Activated naive CD4-positive, alpha-beta T cell treated with anti-CD3 and anti-CD28 coated beads, Interleukin-2, amount 10 ng/mL, durations not matched to agents 7 days and 5 days (primary cell): ENCODE results near the gene ZNF765.
"Not testable (repeated sequence)": the region's sequence is repeated elsewhere in the genome, so short reads cannot be mapped to it uniquely, and the experiment has no call there.

Source experiments
- CTCF ChIA-PET: fragments of 350-600 bp; sonication (Branson Sonifier 250); formaldehyde crosslinking; loops from one replicate; lab custom pipeline; 2021; ENCODE audit warnings: antibody characterized with exemption; lab: Charles Lee
- DNase-seq: peaks from one replicate; pipeline ENCODE4 v3.0.0-alpha.2; 2020
- H3K27ac Mint-ChIP-seq: one replicate; pipeline ENCODE4 v1.8.0; 2021; ENCODE audit warnings: mild to moderate bottlenecking, moderate library complexity, mixed read lengths
- H3K27me3 Mint-ChIP-seq: one replicate; pipeline ENCODE4 v1.8.0; 2021; ENCODE audit warnings: mild to moderate bottlenecking, mixed read lengths
- H3K36me3 Mint-ChIP-seq: one replicate; pipeline ENCODE4 v1.8.0; 2021; ENCODE audit warnings: mixed read lengths
- H3K4me1 Mint-ChIP-seq: one replicate; pipeline ENCODE4 v1.8.0; 2021; ENCODE audit warnings: mixed read lengths
- H3K4me3 Mint-ChIP-seq: one replicate; pipeline ENCODE4 v1.8.0; 2021; ENCODE audit warnings: mild to moderate bottlenecking, moderate library complexity, mixed read lengths
- H3K9me3 Mint-ChIP-seq: one replicate; pipeline ENCODE4 v1.8.0; 2021; ENCODE audit warnings: mixed read lengths

ZNF765 gene

DNA sequence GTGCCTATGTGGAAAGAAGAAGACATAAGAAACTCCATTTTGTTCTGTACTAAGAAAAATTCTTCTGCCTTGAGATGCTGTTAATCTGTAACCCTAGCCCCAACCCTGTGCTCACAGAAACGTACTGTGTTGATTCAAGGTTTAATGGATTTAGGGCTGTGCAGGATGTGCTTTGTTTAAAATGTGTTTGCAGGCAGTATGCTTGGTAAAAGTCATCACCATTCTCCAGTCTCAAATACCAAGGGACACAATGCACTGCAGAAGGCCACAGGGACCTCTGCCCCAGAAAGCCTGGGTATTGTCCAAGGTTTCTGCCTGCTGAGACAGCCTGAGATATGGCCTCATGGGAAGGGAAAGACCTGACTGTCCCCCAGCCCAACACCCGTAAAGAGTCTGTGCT is 48.9 kb downstream of the ZNF765 start:
- H3K36me3 Mint-ChIP-seq: peaks cover 83% of the 10 kb centered on the region
- CTCF ChIA-PET, H3K4me3 Mint-ChIP-seq, H3K4me1 Mint-ChIP-seq, H3K27ac Mint-ChIP-seq, H3K27me3 Mint-ChIP-seq, DNase-seq: not testable (repeated sequence)
- peaks cover 53% of the 10 kb centered on the region for H3K9me3 Mint-ChIP-seq

DNA sequence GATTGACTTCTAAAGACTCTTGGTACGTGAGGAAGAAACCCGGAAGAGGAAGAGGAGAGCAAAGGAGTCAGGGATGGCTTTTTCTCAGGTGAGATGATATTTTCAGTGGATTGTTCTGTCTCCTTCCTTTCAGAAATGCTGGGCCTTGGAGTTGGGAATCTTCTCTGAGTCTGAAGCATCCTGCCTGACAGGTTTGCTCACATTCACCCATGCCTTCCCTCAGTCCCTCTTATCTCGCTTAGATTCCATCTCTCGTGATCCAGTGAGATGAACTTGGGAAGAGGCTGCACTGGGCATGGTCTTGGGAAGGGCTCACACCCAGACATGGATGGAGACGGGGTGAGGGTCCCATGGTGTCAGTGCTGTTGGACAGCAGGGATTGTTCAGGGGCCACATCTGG is 52.2 kb downstream of the ZNF765 start:
- H3K4me3 Mint-ChIP-seq, CTCF ChIA-PET, H3K27ac Mint-ChIP-seq, H3K4me1 Mint-ChIP-seq, H3K27me3 Mint-ChIP-seq, DNase-seq: not testable (repeated sequence)
- Mint-ChIP-seq H3K36me3 (peaks cover 83% of the 10 kb centered on the region), H3K9me3 (peaks cover 59% of the 10 kb centered on the region)

DNA sequence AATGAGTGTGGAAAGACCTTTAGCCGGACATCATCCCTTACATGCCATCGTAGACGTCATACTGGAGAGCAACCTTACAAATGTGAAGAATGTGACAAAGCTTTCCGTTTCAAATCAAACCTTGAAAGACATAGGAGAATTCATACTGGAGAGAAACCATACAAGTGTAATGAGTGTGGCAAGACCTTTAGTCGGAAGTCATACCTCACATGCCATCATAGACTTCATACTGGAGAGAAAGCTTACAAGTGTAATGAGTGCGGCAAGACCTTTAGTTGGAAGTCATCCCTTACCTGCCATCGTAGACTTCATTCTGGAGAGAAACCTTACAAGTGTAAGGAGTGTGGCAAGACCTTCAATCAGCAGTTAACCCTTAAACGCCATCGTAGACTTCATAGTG is 60.9 kb downstream of the ZNF765 start:
- Mint-ChIP-seq H3K4me3 (no peak overlapping the region), H3K36me3 (peaks cover 68% of the 10 kb centered on the region), H3K4me1 (no peaks in the 10 kb centered on the region), H3K27ac (no peak overlapping the region), H3K9me3 (peaks cover 82% of the 10 kb centered on the region), H3K27me3 (no peaks in the 10 kb centered on the region)
- CTCF ChIA-PET: no interaction called here
- DNase-seq: no peak

DNA sequence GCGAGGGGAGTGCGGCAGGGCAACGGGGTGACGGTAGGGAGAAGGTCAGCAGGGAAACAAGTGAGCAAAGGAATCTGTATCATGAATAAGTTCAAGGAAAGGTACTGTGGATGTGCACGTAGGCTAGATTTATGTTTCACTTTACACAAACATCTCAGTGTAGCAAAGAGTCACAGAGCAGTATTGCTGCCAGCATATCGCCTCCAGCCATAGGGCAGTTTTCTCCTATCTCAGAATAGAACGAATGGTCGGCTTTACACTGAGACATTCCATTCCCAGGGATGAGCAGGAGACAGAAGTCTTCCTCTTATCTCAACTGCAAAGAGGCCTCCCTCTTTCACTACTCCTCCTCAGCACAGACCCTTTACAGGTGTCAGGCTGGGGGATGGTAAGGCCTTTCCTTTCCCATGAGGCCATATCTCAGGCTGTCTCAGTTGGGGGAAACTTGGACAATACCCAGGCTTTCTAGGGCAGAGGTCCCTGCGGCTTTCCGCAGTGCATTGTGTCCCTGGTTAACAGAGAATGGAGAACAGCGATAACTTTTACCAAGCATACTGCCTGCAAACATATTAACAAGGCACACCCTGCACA is 65.3 kb downstream of the ZNF765 start:
- CTCF ChIA-PET, H3K4me3 Mint-ChIP-seq, H3K27ac Mint-ChIP-seq, DNase-seq, H3K4me1 Mint-ChIP-seq: not testable (repeated sequence)
- H3K36me3 Mint-ChIP-seq: peaks cover 38% of the 10 kb centered on the region
- H3K27me3 Mint-ChIP-seq: peaks cover 13% of the 10 kb centered on the region
- H3K9me3 Mint-ChIP-seq: peaks cover 71% of the 10 kb centered on the region

DNA sequence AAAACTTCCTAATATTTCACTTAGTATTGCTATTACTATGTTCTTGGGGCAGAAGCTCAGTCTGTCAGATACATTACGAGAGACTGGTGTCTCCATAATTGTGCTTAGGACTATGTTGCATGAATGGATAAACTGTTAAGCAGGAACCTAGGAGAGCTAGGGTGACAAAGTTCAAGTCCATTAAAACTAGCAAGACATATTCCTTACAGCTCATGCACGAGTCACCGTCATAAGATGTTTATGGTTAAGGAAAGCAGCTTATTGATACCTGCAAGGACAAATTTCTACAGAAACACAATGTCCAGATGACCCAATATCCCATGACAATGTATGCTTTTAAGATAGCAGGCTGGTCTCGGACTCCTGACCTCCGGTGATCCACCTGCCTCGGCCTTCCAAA is 66.9 kb downstream of the ZNF765 start:
- CTCF ChIA-PET: no interaction called here
- H3K4me3 Mint-ChIP-seq: no peak overlapping the region
- H3K4me1 Mint-ChIP-seq: peaks cover 8% of the 10 kb centered on the region
- no peak overlapping the region for H3K27ac Mint-ChIP-seq
- H3K9me3 Mint-ChIP-seq: peaks cover 58% of the 10 kb centered on the region
- peaks cover 23% of the 10 kb centered on the region for H3K36me3 Mint-ChIP-seq
- DNase-seq: no peak
- H3K27me3 Mint-ChIP-seq: peaks cover 18% of the 10 kb centered on the region

- peaks cover 14% of the 10 kb centered on the region for H3K4me1 Mint-ChIP-seq
- H3K4me3 Mint-ChIP-seq: no peak overlapping the region
- CTCF ChIA-PET: interaction anchor here (0.6 kb wide), 1 partner anchor 411 kb away, joined by 3 read pairs; no protein-coding TSS in a partner anchor
- no peak for DNase-seq
- peaks cover 51% of the 10 kb centered on the region for H3K9me3 Mint-ChIP-seq
- H3K36me3 Mint-ChIP-seq: peaks cover 19% of the 10 kb centered on the region
- peaks cover 23% of the 10 kb centered on the region for H3K27me3 Mint-ChIP-seq
- H3K27ac Mint-ChIP-seq: no peak overlapping the region
These were observed 67.9 kb downstream of the ZNF765 start for GRCh38 chr19:53462861-53463260.

DNA sequence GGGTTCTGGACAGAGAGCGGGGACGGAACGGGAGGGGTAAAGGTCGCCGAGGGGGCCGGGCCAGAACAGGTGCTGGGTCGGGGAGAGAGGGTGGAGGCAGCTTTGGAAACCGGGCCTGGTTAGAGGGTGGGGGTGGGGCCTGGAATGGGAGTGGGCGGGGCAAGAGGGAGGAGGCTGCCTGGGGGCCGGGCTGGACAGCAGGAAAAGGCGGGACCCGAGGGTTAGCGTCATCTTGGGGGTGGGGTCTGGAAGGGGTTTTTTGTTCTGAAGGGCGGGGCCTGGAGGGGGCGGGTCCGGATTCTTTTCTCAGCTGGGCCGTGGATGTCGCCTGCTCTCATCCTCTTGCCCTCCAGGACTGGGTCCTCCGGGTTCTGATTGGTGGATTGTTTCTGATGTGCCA is 68.3 kb downstream of the ZNF765 start:
- Mint-ChIP-seq H3K4me1 (peaks cover 16% of the 10 kb centered on the region), H3K27me3 (peaks cover 23% of the 10 kb centered on the region), H3K4me3 (no peak overlapping the region), H3K27ac (no peak overlapping the region), H3K36me3 (peaks cover 18% of the 10 kb centered on the region), H3K9me3 (peaks cover 48% of the 10 kb centered on the region)
- peak; percentile 30 for DNase-seq
- CTCF ChIA-PET: interaction anchor here (0.6 kb wide), 1 partner anchor 411 kb away, joined by 3 read pairs; no protein-coding TSS in a partner anchor

DNA sequence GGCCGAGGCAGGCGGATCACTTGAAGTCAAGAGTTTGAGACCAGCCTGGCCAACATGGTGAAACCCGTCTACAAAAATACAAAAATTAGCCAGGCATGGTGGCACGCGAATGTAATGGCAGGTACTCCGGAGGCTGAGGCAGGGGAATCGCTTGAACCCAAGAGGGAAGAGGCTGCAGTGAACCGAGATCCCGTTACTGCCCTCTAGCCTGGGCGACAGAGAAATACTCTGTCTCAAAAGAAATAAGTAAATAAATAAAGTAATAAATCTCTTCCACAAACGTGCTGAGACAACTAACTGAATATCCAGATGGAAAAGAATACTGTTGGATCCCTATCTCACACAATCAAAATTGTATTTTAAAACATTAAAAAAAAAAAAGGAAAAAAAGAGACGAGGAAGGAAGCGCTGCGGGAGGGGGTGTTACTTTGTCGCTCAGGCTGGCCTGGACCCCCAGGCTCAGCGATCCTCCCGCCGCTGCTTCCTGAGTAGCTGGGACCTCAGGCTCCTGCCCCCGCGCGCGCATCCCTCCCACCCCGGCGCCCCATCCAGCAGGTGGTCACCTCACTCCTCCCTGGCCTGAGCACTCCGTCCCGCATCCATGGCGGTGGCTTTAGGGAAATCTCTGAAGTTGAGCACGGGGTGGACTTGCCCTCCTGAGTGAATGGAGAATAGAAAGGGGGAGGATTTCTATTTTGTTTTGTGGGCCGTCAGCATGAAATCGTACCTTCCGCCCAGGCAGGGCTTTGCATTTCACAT is 72.0 kb downstream of the ZNF765 start:
- Mint-ChIP-seq H3K4me3 (peak overlapping the region; percentile 87), H3K27me3 (peaks cover 23% of the 10 kb centered on the region), H3K9me3 (peaks cover 27% of the 10 kb centered on the region), H3K36me3 (peaks cover 32% of the 10 kb centered on the region), H3K4me1 (peaks cover 28% of the 10 kb centered on the region), H3K27ac (peak overlapping the region; percentile 89)
- peak; percentile 44 for DNase-seq
- CTCF ChIA-PET: no interaction called here

GRCh38 chr19:53467485-53468262 is 72.7 kb downstream of the ZNF765 start, which contains the start of gene ZNF813:
ZNF813 (plus strand) TSS chr19:53467733; CDS start chr19:53483823, 16,090 bp downstream.
- Mint-ChIP-seq H3K27me3 (peaks cover 23% of the 10 kb centered on the region), H3K27ac (peak within 1 kb of the TSS; percentile 89), H3K4me1 (peaks cover 28% of the 10 kb centered on the region), H3K36me3 (peaks cover 37% of the 10 kb centered on the region), H3K4me3 (peak within 1 kb of the TSS; percentile 87), H3K9me3 (peaks cover 31% of the 10 kb centered on the region)
- DNase-seq: peak; percentile 98
- CTCF ChIA-PET: no interaction called here

- DNase-seq, CTCF ChIA-PET: not testable (repeated sequence)
- Mint-ChIP-seq H3K27ac (peak overlapping the region; percentile 74), H3K36me3 (peaks cover 36% of the 10 kb centered on the region), H3K9me3 (peaks cover 31% of the 10 kb centered on the region), H3K4me3 (peak overlapping the region; percentile 87), H3K27me3 (peaks cover 17% of the 10 kb centered on the region), H3K4me1 (peaks cover 25% of the 10 kb centered on the region)
These were observed 73.7 kb downstream of the ZNF765 start for GRCh38 chr19:53468628-53469027.

- peaks cover 43% of the 10 kb centered on the region for H3K9me3 Mint-ChIP-seq
- no peak for DNase-seq
- peaks cover 5% of the 10 kb centered on the region for H3K27me3 Mint-ChIP-seq
- peaks cover 22% of the 10 kb centered on the region for H3K4me1 Mint-ChIP-seq
- peaks cover 58% of the 10 kb centered on the region for H3K36me3 Mint-ChIP-seq
- H3K4me3 Mint-ChIP-seq: no peak overlapping the region
- CTCF ChIA-PET: interaction anchor here (1.2 kb wide), 1 partner anchor 36 kb away, joined by 7 read pairs; no protein-coding TSS in a partner anchor
- H3K27ac Mint-ChIP-seq: no peak overlapping the region
These were observed 77.0 kb downstream of the ZNF765 start for GRCh38 chr19:53471916-53472315.

GRCh38 chr19:53474832-53475231 is 79.9 kb downstream of the ZNF765 start:
- DNase-seq, H3K4me3 Mint-ChIP-seq, H3K27me3 Mint-ChIP-seq, H3K27ac Mint-ChIP-seq, H3K4me1 Mint-ChIP-seq: not testable (repeated sequence)
- Mint-ChIP-seq H3K36me3 (peaks cover 73% of the 10 kb centered on the region), H3K9me3 (peaks cover 60% of the 10 kb centered on the region)
- CTCF ChIA-PET: interaction anchor here (1.3 to 1.5 kb wide), 2 partner anchors 41 to 50 kb away, joined by 3 to 6 read pairs; no protein-coding TSS in a partner anchor

DNA sequence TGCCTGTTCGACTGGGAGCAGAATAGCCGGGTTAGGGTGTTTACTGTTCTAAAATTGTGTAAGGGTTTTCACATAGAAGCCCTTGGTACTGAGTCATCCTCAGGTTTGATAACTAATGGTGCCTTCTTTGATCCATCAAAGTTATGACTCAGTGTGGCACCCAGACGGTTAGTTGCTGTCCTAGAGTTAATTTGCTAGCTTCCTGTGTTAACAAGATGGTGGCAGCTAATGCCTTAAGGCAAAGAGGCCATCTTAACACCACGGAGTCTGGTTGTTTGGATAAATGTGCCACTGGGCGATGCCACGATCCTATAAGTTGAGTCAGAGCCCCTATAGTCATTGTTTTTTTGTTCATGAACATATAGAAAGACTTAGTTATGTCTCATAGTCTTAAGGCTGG is 80.5 kb downstream of the ZNF765 start:
- Mint-ChIP-seq H3K9me3 (peaks cover 67% of the 10 kb centered on the region), H3K36me3 (peaks cover 79% of the 10 kb centered on the region)
- H3K27me3 Mint-ChIP-seq, DNase-seq, H3K27ac Mint-ChIP-seq, H3K4me3 Mint-ChIP-seq, H3K4me1 Mint-ChIP-seq: not testable (repeated sequence)
- CTCF ChIA-PET: interaction anchor here (1.3 to 1.5 kb wide), 2 partner anchors 41 to 51 kb away, joined by 3 to 6 read pairs; no protein-coding TSS in a partner anchor
